ENCODE data around the gene PGAP3.
"Not testable (repeated sequence)": the region's sequence is repeated elsewhere in the genome, so short reads cannot be mapped to it uniquely, and the experiment has no call there.

Gene PGAP3

GRCh38 chr17:39687546-39688474, at the start of gene PGAP3:
Gene PGAP3, minus strand, starts transcription at chr17:39688057. Its CDS starts 43 bp downstream, at chr17:39688014.
- peak; percentile 45 for FAIRE-seq

- no peak for FAIRE-seq
Observed at GRCh38 chr17:39737206-39737759, 49.4 kb upstream of the PGAP3 start.

GRCh38 chr17:39736319-39737165, 48.7 kb upstream of the PGAP3 start:
- no peak for FAIRE-seq

- no peak for FAIRE-seq
Observed at GRCh38 chr17:39735882-39736281, 48.0 kb upstream of the PGAP3 start.

- no peak for FAIRE-seq
Observed at GRCh38 chr17:39732586-39732985, 44.7 kb upstream of the PGAP3 start.

GRCh38 chr17:39730095-39730921, 42.5 kb upstream of the PGAP3 start, which contains the start of gene MIEN1:
Gene MIEN1, minus strand, starts transcription at chr17:39730532. Its CDS starts 37 bp downstream, at chr17:39730495.
- no peak for FAIRE-seq

- FAIRE-seq = no peak
Observed at GRCh38 chr17:39729280-39729851, 41.5 kb upstream of the PGAP3 start.

- FAIRE-seq = no peak
Observed at GRCh38 chr17:39727556-39727955, 39.7 kb upstream of the PGAP3 start.

- FAIRE-seq = no peak
Observed at GRCh38 chr17:39726617-39727016, 38.8 kb upstream of the PGAP3 start.

- FAIRE-seq = not testable (repeated sequence)
Observed at GRCh38 chr17:39725923-39726322, 38.1 kb upstream of the PGAP3 start.

- no peak for FAIRE-seq
Observed at GRCh38 chr17:39724731-39725130, 36.9 kb upstream of the PGAP3 start.

- FAIRE-seq = no peak
Observed at GRCh38 chr17:39722965-39723848, 35.4 kb upstream of the PGAP3 start.

GRCh38 chr17:39722104-39722503, 34.2 kb upstream of the PGAP3 start:
- FAIRE-seq = no peak

GRCh38 chr17:39719563-39720355, 31.9 kb upstream of the PGAP3 start:
- no peak for FAIRE-seq

GRCh38 chr17:39717660-39718059, 29.8 kb upstream of the PGAP3 start:
- no peak for FAIRE-seq

GRCh38 chr17:39716879-39717536, 29.2 kb upstream of the PGAP3 start:
- FAIRE-seq = no peak

GRCh38 chr17:39716073-39716818, 28.4 kb upstream of the PGAP3 start:
- FAIRE-seq = no peak

- FAIRE-seq = no peak
Observed at GRCh38 chr17:39715375-39716072, 27.7 kb upstream of the PGAP3 start.
